DOHH2 (cell line): Measurements from ENCODE around the gene TRMT5.

Experiments used
- CTCF ChIP-seq: fragments of 200-600 bp; sonication (generic); IDR thresholded peaks from one replicate; pipeline ENCODE4 v1.5.1; 2014; ENCODE audit warnings: antibody characterized with exemption, mild to moderate bottlenecking, low read depth, low read length; ENCODE audit not compliant: poor library complexity, severe bottlenecking
- EZH2phosphoT487 ChIP-seq: fragments of 200-600 bp; sonication (generic); IDR thresholded peaks from 2 replicates; pipeline ENCODE4 v1.6.1; 2017; ENCODE audit warnings: borderline replicate concordance, mild to moderate bottlenecking, antibody characterized with exemption, low read length, moderate library complexity, mixed read lengths

DNA sequence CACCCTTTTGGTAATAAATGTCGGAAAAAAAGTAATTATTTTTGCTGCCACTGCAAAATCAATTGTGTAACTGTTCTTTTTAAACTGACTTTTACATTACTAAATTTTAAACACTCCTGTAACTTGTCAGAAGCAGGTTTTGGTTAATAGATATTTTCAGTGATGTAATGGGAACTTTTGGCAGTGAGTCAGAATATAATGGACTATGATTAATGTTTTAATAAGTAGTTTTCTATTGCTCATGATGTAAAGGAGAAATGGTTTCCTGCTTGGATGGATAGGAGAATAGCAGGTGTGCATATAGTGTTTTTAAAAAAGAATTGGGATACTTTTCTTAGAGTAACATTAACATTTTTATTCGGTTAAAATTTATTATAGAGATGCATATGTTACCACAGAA, 58.8 kb downstream of the TRMT5 start:
- TF ChIP-seq CTCF (no peak), EZH2phosphoT487 (no peak)
